Uterus (tissue), 2 donors: ENCODE data around the gene DDIT3.

ENCODE experiments used
- CTCF ChIP-seq, 4 experiments: fragments of 200-600 bp in 2 of 4; fragments of 450-650 bp in 2 of 4; sonication (generic) in 2 of 4; IDR thresholded peaks; one replicate each; pipeline ENCODE4 v1.5.1; 2016 to 2019; ENCODE audit warnings: antibody characterized with exemption in 4 of 4, mild to moderate bottlenecking in 2 of 4, moderate library complexity in 1 of 4
- POLR2A ChIP-seq, 2 donors: fragments of 450-650 bp; IDR thresholded peaks; one replicate each; pipeline ENCODE4 v1.6.1; 2016; ENCODE audit warnings: antibody characterized with exemption in 2 of 2, mild to moderate bottlenecking in 1 of 2, moderate library complexity in 1 of 2

GRCh38 chr12:57548013-57548315 is 27.6 kb upstream of the DDIT3 start:
- TF ChIP-seq CTCF (IDR thresholded peaks at IDR 0.05) = no peak
- no peak for TF ChIP-seq POLR2A (IDR thresholded peaks at IDR 0.05)
